Endothelial cell (in vitro differentiated cells): ENCODE data around the gene LRRC34. TPM values are rescaled to one million over a fixed set of nuclear protein-coding genes. Genes with fewer than 3 reads are reported as not detected.

Experiments
- DNase-seq: peaks from one replicate; pipeline ENCODE4 v3.0.0; 2021; ENCODE audit warnings: low spot score
- H3K27ac Mint-ChIP-seq: one replicate; pipeline ENCODE4 v1.8.0; 2021; ENCODE audit warnings: mixed read lengths, inconsistent platforms; ENCODE audit not compliant: unreplicated experiment
- H3K27me3 Mint-ChIP-seq: one replicate; pipeline ENCODE4 v1.8.0; 2021; ENCODE audit warnings: mild to moderate bottlenecking, moderate library complexity, mixed read lengths, inconsistent platforms; ENCODE audit not compliant: unreplicated experiment
- H3K36me3 Mint-ChIP-seq: one replicate; pipeline ENCODE4 v1.8.0; 2021; ENCODE audit warnings: mild to moderate bottlenecking, low read depth, mixed read lengths, inconsistent platforms; ENCODE audit not compliant: unreplicated experiment
- H3K4me1 Mint-ChIP-seq: one replicate; pipeline ENCODE4 v1.8.0; 2021; ENCODE audit warnings: mild to moderate bottlenecking, mixed read lengths, inconsistent platforms; ENCODE audit not compliant: unreplicated experiment
- H3K4me3 Mint-ChIP-seq: one replicate; pipeline ENCODE4 v1.8.0; 2021; ENCODE audit warnings: mild to moderate bottlenecking, mixed read lengths, inconsistent platforms; ENCODE audit not compliant: unreplicated experiment
- H3K9me3 Mint-ChIP-seq: one replicate; pipeline ENCODE4 v1.8.0; 2021; ENCODE audit warnings: mixed read lengths, inconsistent platforms; ENCODE audit not compliant: unreplicated experiment
- CTCF ChIP-seq: fragments of 200-600 bp; sonication (generic); IDR thresholded peaks from one replicate; pipeline ENCODE4 v1.5.0; 2021; ENCODE audit warnings: antibody characterized with exemption; ENCODE audit not compliant: unreplicated experiment
- total RNA-seq: library from RNA; stranded (reverse); fragmentation: NEBNext Ultra II Directional; extraction: Animal tissue kit (Norgen Biotek cat#: 25700); gene quantifications from one replicate; pipeline ENCODE4 v1.2.1, GENCODE V29; 2021; ENCODE audit not compliant: unreplicated experiment

The LRRC34 gene
- total RNA-seq, 1 donor from 2014 or later, result 5.6 TPM

GRCh38 chr3:169759256-169759655 is 53.4 kb downstream of the LRRC34 start:
- no peak for DNase-seq
- peaks cover 4% of the 10 kb centered on the region for H3K36me3 Mint-ChIP-seq
- TF ChIP-seq CTCF, result no peak
- H3K4me1 Mint-ChIP-seq, result peaks cover 2% of the 10 kb centered on the region
- H3K4me3 Mint-ChIP-seq, result no peak overlapping the region
- H3K27ac Mint-ChIP-seq, result no peak overlapping the region
- H3K9me3 Mint-ChIP-seq, result no peaks in the 10 kb centered on the region
- peaks cover 3% of the 10 kb centered on the region for H3K27me3 Mint-ChIP-seq

GRCh38 chr3:169758359-169758994 is 54.2 kb downstream of the LRRC34 start:
- H3K27ac Mint-ChIP-seq, result no peak overlapping the region
- no peaks in the 10 kb centered on the region for H3K36me3 Mint-ChIP-seq
- peaks cover 2% of the 10 kb centered on the region for H3K27me3 Mint-ChIP-seq
- H3K4me1 Mint-ChIP-seq, result no peaks in the 10 kb centered on the region
- H3K4me3 Mint-ChIP-seq, result no peak overlapping the region
- TF ChIP-seq CTCF, result no peak
- no peak for DNase-seq
- H3K9me3 Mint-ChIP-seq, result no peaks in the 10 kb centered on the region

- Mint-ChIP-seq H3K4me3 (no peak overlapping the region), H3K4me1 (peaks cover 4% of the 10 kb centered on the region), H3K36me3 (no peaks in the 10 kb centered on the region), H3K9me3 (no peaks in the 10 kb centered on the region), H3K27me3 (peaks cover 2% of the 10 kb centered on the region), H3K27ac (no peak overlapping the region)
- no peak for TF ChIP-seq CTCF
- no peak for DNase-seq
Measured at GRCh38 chr3:169755488-169755887, 57.2 kb downstream of the LRRC34 start.

- H3K4me3 Mint-ChIP-seq, result no peak overlapping the region
- no peaks in the 10 kb centered on the region for H3K9me3 Mint-ChIP-seq
- H3K27ac Mint-ChIP-seq, result no peak overlapping the region
- DNase-seq, result no peak
- no peak for TF ChIP-seq CTCF
- peaks cover 4% of the 10 kb centered on the region for H3K4me1 Mint-ChIP-seq
- H3K27me3 Mint-ChIP-seq, result peaks cover 2% of the 10 kb centered on the region
- no peaks in the 10 kb centered on the region for H3K36me3 Mint-ChIP-seq
Measured at GRCh38 chr3:169754711-169755110, 58.0 kb downstream of the LRRC34 start.

- no peaks in the 10 kb centered on the region for H3K27me3 Mint-ChIP-seq
- no peaks in the 10 kb centered on the region for H3K9me3 Mint-ChIP-seq
- no peak for DNase-seq
- H3K36me3 Mint-ChIP-seq, result no peaks in the 10 kb centered on the region
- no peak overlapping the region for H3K27ac Mint-ChIP-seq
- peaks cover 4% of the 10 kb centered on the region for H3K4me1 Mint-ChIP-seq
- H3K4me3 Mint-ChIP-seq, result no peak overlapping the region
- no peak for TF ChIP-seq CTCF
Measured at GRCh38 chr3:169751875-169752274, 60.8 kb downstream of the LRRC34 start.
